NCI-H2029 treated with DMSO at 0.1 percent for 48 hours (cell line): ENCODE measurements around the gene TMEM202.
"Not testable (repeated sequence)": the region's sequence is repeated elsewhere in the genome, so short reads cannot be mapped to it uniquely, and the experiment has no call there.

Experiments
- DNase-seq: peaks from one replicate; lab custom pipeline; 2025; lab: John Stamatoyannopoulos, UW

Gene TMEM202, protein sequence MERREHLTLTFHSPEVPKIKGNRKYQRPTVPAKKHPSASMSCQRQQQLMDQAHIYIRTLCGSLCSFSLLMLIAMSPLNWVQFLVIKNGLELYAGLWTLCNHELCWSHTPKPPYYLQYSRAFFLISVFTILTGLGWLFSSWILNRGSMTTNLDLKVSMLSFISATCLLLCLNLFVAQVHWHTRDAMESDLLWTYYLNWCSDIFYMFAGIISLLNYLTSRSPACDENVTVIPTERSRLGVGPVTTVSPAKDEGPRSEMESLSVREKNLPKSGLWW

DNA sequence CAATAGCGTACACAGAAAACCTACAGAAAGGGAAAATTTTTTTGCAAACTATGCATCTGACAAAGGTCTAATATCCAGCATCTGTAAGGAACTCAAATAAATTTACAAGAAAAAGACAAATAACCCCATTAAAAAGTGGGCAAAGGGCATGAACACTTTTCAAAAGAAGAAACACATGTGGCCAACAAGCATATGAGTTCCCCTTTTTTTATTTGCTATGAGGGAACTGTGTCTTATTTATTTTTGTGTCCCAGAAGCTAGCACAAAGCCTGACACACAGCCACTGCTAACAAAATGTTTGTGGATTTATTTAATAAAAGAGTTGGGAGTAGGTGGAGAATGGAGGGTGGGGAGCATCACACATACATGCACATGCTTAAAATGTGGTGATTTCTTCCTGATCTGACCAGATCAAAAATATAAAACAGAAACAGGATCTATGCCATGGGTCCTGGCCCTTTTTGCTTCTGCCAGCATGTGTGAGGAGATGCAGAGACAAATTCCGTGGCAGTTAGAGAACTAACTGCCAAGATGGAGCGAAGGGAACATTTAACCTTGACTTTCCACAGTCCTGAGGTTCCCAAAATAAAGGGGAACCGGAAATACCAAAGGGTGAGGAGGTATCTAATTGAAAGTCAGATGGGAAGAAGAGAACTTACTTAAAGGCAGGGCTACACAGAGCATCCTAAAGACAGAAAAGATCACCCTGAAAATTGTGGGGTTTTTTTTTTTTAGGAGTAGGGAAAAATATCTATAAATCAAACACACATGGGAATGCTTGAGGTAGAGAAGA lies at the start of gene TMEM202:
TSS of gene TMEM202 (plus strand) at position 510 of the 793 bp plus-strand sequence. CDS start at position 532, 22 bp downstream.
- no peak for DNase-seq

DNA sequence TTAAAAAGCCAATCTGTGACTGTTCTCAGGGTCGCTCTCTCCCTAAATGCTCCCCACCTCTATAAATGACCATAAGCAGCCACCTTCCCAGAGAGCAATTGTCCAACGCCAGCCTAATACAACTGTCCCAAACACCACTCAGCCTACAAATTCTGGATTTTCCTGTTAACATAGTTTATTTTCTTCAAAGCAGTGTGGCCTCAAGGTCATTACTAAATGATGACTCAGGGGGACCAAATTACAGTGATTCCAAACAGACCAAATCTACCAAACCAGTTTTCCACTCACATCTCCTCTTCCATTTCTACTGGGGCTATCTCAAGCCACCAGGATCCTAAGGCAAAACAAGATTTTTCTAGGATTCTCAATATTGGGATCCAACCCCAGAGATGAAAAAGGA lies 44.8 kb upstream of the TMEM202 start:
- DNase-seq: no peak

DNA sequence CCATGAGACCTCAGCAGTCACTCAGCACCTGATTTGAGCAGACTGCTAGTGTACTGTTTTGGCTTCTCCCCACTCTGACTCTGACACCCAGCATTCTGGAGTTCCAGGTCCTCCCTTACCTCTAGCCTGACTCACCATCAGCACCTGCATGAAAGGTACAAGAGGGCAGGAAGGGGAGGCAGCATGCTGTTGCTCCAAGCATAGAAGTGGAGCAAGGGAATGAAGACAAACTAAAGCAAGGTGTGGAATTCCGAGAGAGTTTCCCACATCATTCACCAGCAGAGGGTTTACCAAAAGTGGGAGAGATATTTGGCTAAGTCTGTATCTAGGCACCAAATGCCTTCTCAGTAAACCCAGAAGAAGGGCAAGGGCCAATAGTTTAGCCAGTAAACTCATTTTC lies 43.6 kb upstream of the TMEM202 start:
- no peak for DNase-seq

DNA sequence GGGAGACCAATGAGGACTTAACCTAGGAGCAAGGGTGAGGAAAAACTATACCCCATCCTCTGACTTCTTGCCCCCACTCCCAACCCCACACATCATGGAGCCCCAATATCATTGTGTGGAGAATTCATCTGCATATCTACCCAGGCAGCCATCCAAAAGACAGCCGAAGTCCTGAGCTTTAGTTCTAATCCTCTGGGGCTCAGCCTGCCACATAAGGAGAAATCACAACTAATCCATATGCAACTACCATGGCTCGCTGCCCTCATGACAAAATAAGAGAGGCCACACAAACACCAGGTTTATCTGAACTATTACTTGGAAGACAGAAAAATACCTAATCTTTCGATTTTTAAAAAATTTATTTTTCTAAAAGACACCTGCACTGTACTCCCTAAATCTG lies 40.0 kb upstream of the TMEM202 start:
- no peak for DNase-seq

DNA sequence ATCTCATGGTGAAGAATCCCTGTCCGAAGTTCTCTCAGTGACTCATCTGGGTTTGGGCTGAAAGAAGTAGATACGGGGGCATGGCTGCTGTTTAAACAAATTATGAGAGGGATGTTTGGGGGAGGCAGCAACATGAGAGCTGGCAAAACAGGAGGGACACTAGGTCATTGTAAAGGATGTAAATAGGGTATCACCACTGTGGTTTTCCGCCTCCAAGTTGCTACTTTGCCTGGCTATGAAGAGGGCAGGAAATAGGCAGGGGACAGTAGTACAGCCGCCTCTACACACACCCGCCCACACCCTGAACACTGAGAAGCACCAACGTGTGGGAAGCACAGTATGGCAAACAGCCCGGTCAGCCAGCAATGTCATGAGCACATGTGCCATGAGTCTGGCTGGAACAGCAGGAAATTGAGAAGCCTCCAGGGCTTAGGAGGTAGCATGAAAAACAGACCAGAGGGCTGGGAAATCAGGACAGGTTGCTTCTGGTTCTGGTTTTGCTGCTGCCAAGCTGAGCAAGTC lies 39.4 kb upstream of the TMEM202 start:
- no peak for DNase-seq

DNA sequence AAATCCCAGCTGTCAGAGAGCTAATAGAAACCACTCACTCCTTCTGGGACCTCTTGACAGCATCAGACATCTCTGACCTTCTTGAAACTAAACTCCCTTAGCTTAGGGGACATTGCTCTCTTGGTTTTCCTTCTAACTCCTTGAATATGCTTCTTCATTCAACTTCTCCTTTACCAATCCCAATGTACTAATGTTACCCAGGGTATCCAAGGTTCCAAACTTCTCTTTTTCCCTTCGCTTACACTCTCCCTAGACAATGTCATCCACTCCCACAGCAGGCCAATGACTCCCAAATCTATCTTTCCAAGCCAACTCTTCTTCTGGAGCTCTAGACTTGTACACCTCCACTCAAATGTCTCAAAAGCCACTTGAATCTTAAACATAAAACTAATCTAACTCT lies 36.9 kb upstream of the TMEM202 start:
- no peak for DNase-seq

DNA sequence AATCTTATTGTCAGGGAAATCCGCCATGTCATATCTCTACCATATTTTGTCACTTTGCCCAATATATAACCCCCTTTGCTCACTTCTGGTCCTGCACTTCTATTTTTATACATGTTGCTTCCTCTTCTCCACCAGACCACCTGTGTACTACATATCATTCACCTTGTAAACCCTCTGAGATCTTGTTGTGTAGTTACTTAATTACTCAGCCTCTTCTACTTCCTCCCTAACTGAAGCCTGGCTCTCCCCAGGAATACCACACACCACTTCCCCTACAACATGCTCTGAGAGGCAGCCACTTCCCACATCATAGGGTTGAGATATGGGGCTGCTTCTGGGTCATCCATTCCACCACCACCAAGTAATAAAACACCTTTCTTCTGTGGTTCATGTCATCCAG lies 32.3 kb upstream of the TMEM202 start:
- DNase-seq: no peak

DNA sequence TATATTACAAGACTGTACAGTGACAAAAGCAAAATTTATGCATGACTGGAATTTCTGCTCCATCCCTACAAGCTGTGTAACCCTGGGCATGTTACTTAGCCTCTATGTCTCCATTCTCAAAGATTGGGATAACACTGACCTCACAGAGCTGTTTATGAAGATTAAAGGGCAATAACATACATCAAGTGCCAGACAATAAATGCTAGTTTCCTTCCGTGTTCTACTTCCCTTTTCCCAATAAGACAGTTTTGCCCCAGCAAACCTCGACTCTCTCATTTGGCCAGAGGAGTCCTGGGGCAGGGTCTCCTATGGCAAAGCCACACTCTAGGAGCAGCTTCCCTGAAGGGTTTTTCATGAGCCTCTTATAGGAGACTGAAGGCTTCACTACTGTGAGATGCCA lies 29.8 kb upstream of the TMEM202 start:
- no peak for DNase-seq

DNA sequence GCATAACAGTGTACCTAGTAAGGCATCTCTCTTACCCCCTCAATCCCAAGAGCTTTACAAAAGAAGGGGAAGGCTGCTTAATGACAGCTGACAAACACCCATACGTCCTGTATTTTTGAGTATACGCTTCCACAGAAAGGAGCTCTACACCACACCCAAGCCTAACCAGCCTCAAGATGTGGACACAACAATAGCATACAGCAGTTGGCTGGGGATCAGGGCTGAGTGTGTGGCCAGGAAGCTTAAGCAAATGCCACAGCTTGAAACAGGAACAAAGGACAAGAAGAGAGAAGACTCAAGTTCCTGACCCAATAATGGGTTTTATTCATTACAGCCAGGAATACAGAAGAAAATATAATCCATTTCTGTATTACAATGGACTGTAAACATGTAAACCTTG lies 29.2 kb upstream of the TMEM202 start:
- DNase-seq: no peak

DNA sequence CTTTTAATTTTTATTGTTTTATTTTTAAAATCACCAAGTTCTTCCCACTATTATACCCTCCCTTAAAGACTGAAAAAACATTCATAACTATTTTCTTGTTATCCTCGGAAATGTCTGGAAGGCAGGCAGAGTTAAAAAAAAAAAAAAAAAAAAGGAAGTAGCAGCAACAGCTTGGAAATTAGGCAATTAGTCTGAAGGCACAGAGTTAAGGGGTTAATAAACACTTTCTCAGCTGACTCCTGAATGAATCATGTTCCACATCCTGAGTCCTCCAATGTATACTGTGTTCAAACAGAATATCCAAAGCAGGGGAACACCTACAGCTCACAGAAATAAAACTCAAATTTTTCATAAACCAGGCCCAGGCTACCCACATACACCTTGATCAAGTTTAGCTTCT lies 28.1 kb upstream of the TMEM202 start:
- DNase-seq: no peak

DNA sequence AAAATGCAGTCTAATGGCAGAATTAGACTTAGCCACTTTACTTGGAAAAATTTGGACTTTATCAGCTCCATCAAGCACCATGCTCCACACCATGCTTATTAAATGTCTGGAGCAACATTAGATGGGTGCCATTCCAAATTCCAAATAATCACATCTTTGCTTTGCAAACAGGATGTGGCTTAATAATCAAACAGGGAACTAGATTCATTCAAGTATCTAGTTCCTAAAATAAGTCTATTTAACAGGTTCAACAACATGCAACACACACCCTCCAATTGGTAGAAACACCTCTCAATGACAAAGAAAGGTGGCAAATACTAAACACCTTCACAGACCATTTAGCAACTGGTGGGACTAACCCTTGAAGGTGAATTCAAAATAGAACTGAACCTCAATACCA lies 25.7 kb upstream of the TMEM202 start:
- no peak for DNase-seq

DNA sequence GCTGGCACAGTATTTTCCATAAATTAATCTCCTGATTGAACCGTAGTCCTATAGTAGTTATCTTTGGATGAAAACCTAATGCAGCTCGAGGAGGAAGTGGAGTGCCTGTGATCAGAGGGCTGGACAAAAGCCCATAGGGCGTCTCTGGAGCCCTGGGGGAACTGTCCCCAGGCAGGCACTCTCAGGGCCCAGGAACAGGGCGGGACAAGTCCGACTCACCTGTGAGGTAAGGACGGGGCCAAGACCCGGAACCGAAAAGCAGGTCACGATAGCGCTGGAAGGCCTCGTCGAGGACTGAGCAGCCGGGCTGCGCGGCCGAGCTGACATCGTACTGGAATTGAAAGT lies 22.6 kb upstream of the TMEM202 start:
- DNase-seq: no peak

DNA sequence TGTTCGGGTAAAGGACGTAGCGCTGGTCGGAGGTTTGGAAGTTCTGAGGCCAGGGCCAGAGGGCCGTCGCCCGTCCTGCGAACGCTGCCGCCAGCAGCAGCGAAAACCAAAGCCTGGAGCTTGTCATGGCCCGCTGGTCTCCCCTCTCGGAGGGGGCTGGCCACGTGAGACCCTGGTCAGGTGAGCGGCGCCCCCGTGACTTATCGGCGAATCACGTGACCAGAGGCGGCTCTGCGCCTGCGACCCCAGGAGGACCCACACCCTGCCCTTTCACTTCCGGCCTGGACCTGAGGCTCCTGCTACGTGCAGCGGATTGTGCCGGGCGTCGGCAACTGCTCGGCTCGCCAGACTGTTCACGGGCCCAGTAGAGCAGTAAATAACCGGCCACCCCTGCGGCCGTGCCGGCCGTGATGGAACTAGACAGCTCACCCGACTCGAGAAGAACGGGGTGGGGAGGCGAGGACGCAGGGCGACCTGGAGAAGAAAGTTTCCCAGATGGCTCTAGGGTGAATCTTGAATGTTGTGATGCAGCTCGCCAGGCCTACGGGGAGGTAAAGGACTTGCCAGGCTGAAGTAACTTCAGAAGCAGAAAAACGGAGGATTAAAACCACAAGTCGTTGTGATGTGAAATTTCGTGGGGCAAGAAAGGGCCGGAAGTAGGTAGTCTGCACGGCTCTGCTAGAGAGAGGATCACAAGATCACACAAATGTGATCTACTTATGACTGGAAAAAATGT lies 22.1 kb upstream of the TMEM202 start, which contains the start of gene HEXA:
TSS of gene HEXA (minus strand) at position 169 of the 736 bp plus-strand sequence. CDS start at position 127, 42 bp downstream.
- peak; percentile 28 for DNase-seq

DNA sequence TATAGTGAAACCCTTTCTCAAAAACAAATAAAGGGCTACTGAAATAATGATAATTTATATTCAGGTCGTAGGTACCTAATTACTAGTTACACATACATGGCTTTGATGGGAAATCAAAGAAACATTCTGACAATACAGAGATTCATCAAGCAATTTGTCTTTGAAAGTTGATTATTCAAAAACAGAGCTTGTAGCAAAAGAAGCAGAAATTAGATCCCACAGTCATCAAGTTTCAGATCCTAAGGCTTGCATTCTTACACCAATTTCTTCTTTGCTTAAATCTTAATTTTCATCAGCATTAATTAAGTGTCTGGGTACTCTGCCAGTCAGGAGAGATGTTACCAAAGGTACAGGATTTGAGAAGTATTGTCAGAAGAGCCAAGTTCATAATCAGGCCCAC lies 20.8 kb upstream of the TMEM202 start:
- DNase-seq: no peak

DNA sequence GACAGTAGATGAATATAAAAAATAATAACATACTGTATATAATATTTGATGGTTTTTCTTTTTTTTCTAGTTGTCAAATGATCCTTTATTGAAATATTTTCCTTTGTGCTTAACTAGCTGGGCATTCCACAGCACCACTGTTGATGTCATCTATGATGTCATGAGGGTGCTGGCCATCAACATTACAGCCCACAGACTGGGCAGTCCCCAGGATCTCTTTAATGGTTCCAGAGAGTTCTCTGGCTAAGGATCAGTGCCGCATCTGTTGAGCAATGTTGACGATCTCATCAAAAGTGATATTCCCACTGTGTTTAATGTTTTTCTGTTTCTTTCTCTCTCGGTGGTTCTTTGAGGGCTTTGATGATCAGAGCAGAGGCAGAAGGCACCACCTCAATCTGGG lies 19.0 kb upstream of the TMEM202 start:
- DNase-seq: not testable (repeated sequence)

DNA sequence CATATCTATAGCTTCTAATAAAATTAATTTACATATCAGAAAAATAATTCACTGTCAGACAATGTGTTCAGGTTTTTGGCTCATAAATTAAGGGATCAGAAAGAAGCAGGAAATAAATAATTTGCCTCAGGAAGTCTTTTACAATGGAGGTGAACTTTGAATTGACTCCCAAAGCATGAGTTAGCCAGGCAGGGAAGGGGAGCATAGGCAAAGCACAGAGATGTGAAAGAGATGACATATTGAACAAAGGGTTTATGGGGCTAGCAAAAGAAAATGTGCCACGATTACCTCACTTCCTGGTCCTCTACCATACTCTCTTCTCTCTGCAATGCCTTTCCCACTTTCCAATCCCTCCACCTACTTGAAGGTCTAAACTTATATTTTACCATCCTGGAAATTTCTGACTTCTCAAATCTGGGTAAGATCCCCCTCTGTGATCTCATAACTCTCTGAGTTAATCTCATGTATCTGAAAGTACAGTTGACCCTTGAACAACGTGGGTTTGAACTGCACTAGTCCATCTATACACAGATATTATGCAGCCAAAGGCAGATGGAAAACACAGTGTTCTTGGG lies 18.2 kb upstream of the TMEM202 start:
- no peak for DNase-seq

DNA sequence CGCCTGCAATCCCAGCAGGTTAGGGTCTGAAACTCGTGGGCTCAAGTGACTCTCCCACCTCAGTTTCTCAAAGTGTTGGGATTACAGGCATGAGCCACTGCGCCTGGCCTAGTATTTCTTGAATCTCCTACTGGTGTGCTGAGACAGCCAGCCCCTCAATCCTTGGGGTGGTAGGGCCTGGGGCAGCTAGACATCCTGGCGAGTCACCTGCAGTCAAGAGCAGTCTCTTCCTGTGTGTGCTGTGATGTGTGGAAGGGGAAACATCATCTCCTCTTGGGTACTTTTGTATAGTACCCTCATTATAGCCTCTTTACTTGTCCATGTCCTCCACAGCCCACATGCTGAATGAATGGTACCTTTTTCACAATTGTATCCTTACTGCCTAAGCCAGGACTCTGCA lies 17.4 kb upstream of the TMEM202 start:
- DNase-seq: no peak

DNA sequence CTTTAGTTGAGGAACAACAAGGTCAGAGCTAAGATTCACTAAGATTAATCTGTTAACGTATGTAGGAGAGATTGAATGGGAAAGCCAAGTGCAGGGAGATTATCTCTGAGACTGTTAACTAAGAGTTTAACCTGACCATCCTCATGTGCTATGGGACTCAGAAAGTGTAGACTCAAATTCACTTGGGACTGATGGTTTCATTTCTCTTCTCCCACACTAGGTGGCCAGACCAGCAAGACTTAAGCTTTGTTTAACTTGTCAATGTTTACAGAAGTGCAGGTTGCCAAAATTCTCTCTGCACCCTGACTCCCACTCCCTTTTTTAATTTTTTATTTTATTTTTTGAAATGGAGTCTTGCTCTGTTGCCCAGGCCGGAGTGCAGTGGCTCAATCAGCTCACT lies 16.0 kb upstream of the TMEM202 start:
- DNase-seq: no peak

DNA sequence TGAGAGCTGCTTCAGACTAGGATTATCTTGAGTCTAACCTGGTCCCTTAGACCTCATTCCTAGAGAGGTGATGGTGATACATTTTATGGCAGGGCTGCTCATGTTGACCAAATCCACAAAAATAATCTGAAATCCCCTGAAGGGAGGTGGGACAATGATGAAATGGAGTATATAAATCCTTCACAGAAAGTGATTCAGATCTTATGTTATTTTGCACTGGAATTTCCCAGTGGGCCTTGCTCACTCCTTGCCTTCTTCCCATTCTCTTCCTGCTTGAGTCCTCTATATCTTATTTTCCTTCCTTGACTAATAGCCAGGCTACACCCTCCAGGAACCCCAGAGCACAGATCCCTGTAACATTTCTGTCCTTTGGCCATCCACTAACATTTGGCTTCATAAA lies 10.4 kb upstream of the TMEM202 start:
- DNase-seq: no peak

DNA sequence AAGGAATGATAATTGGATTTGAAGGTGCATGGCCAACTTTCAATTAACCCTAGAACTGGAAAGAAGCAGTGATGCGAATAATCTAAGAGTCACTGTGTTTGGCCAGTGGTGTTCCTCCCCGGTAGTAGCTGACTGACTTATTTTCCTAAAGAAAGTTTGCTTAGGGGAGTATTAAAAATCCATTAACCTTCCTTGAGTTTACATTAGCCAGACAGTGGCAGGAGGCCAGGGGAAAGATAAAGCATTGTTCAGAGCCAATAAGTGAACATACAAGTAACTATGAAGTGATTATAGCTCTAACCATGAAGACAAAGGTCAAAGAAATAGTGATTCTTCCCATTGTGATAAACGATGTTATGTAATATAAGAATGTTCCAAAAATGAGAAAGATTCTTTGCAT lies 8.9 kb upstream of the TMEM202 start:
- no peak for DNase-seq

DNA sequence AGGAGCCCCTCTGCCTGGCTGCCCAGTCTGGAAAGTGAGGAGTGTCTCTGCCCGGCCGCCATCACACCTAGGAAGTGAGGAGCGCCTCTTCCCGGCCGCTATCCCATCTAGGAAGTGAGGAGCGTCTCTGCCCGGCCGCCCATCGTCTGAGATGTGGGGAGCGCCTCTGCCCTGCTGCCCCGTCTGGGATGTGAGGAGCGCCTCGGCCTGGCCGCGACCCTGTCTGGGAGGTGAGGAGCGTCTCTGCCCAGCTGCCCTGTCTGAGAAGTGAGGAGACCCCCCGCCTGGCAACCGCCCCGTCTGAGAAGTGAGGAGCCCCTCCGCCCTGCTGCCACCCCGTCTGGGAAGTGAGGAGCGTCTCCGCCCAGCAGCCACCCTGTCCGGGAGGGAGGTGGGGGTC lies 1.8 kb upstream of the TMEM202 start:
- DNase-seq: not testable (repeated sequence)

DNA sequence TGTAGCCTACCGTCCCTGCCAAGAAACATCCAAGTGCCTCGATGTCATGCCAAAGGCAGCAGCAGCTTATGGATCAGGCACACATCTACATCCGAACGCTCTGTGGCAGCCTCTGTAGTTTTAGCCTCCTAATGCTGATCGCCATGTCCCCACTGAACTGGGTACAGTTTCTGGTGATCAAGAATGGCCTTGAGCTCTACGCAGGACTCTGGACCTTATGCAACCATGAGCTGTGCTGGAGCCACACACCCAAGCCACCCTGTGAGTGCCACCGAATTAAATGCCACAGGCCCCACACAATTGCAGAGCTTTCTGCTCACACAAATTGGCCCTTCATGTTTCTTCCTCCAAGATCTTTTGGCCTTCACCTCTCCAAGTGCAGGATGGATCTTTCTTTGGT lies 543 bp downstream of the TMEM202 start:
- no peak for DNase-seq
